ENCODE data around the gene SNX1.

DNA sequence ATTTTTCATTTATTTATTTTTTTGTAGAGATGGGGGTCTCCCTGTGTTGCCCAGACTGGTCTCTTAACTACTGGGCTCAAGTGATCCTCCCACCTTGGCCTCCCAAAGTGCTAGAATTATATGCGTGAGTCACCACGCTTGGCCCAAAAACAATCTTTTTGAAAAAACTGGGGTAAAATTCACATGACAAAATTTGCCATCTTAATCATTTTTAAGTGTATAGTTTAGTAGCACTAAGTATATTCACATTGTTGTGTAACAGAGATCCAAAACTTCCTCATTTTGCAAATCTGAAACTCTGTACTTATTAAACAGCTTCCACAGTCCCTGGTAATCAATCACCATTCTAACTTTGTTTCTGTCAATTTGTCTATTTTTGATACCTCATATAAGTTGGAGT, 5.2 kb downstream of the SNX1 start:
- TF ChIP-seq, protein P1, sequence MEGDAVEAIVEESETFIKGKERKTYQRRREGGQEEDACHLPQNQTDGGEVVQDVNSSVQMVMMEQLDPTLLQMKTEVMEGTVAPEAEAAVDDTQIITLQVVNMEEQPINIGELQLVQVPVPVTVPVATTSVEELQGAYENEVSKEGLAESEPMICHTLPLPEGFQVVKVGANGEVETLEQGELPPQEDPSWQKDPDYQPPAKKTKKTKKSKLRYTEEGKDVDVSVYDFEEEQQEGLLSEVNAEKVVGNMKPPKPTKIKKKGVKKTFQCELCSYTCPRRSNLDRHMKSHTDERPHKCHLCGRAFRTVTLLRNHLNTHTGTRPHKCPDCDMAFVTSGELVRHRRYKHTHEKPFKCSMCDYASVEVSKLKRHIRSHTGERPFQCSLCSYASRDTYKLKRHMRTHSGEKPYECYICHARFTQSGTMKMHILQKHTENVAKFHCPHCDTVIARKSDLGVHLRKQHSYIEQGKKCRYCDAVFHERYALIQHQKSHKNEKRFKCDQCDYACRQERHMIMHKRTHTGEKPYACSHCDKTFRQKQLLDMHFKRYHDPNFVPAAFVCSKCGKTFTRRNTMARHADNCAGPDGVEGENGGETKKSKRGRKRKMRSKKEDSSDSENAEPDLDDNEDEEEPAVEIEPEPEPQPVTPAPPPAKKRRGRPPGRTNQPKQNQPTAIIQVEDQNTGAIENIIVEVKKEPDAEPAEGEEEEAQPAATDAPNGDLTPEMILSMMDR (conservative IDR thresholded peaks at IDR 0.05; ENCODE audit: low read length) = no peak
- TF ChIP-seq EZH2phosphoT487 (IDR thresholded peaks at IDR 0.05; ENCODE audit: borderline replicate concordance, low read depth, low read length) = no peak

All from OCI-LY7 (cell line).